ENCODE results near the gene ANGPT4. TPM values are rescaled to one million over a fixed set of nuclear protein-coding genes. Genes with fewer than 3 reads are reported as not detected.

The ANGPT4 gene
- total and polyA plus RNA-seq, 10 of the 15 experiments (the other 5 are each of a cell fraction or from before 2014, with no cell fraction given) = 0.01 to 0.16 TPM; not detected in 8

GRCh38 chr20:871436-871835 lies 44.7 kb downstream of the ANGPT4 start:
- no peak for ATAC-seq
- Histone ChIP-seq H3K9me3 (replicated peaks; ENCODE audit: control insufficient read depth, insufficient read depth, low read length) (no peaks in the 10 kb centered on the region), H3K27me3 (replicated peaks in 1 of 2; ENCODE audit: control insufficient read depth in 2 of 2, insufficient read depth in 2 of 2, low read length in 1 of 2) (peaks cover 0 to 1% of the 10 kb centered on the region in 2 experiments; a peak in 1 of 4 replicates), H3K27ac (ENCODE audit: control insufficient read depth, insufficient read depth) (no peak overlapping the region), H3K36me3 (ENCODE audit: control insufficient read depth in 2 of 2, insufficient read depth in 2 of 2, low read length in 1 of 2) (no peaks in the 10 kb centered on the region), H2AFZ (ENCODE audit: control insufficient read depth, low read depth, low read length) (no peak overlapping the region), H3K4me2 (ENCODE audit: control insufficient read depth, insufficient read depth) (no peak overlapping the region), H3K79me2 (ENCODE audit: control insufficient read depth, insufficient read depth, low read length) (no peaks in the 10 kb centered on the region), H3K9ac (ENCODE audit: control insufficient read depth, insufficient read depth, low read length) (no peak overlapping the region), H3K4me3 (no peak overlapping the region), H4K20me1 (ENCODE audit: control insufficient read depth, insufficient read depth) (no peaks in the 10 kb centered on the region), H3K4me1 (ENCODE audit: control insufficient read depth, insufficient read depth, low read length) (0 out of 2 replicates have a peak, but pooled peaks cover 4% of the 10 kb centered on the region)
- SMC1A ChIA-PET (ENCODE audit: uncharacterized antibody, unreplicated experiment) = no interaction called here
- no peak for DNase-seq (ENCODE audit: low read depth, low spot score)
- BruUV-seq (replicated peaks) = no TSS peak
- no peak for FAIRE-seq
- RAD21 ChIA-PET (ENCODE audit: unreplicated experiment) = interaction anchor here (1.0 kb wide), 1 partner anchor 53 kb away, joined by 3 read pairs; no protein-coding TSS in a partner anchor
- POLR2A ChIA-PET = no interaction called here
- CTCF ChIA-PET = interaction anchor here (0.8 kb wide), 2 partner anchors 40 to 85 kb away, joined by 3 read pairs; no protein-coding TSS in a partner anchor
- in situ Hi-C loops (cut with MboI) = no loop called here
- no peak for TF ChIP-seq POLR2A (IDR thresholded peaks at IDR 0.05; ENCODE audit: low read depth, low read length)
- no peak for TF ChIP-seq MYB (IDR thresholded peaks at IDR 0.05; ENCODE audit: borderline replicate concordance, low read depth, low read length)
- intact Hi-C loops (cut with micrococcal nuclease; ENCODE audit: unreplicated experiment) = no loop called here

GRCh38 chr20:870758-871157 lies 45.4 kb downstream of the ANGPT4 start:
- FAIRE-seq = no peak
- SMC1A ChIA-PET (ENCODE audit: uncharacterized antibody, unreplicated experiment) = no interaction called here
- Histone ChIP-seq H2AFZ (ENCODE audit: control insufficient read depth, low read depth, low read length) (no peak overlapping the region), H3K4me1 (ENCODE audit: control insufficient read depth, insufficient read depth, low read length) (0 out of 2 replicates have a peak, but pooled peaks cover 4% of the 10 kb centered on the region), H3K27me3 (replicated peaks in 1 of 2; ENCODE audit: control insufficient read depth in 2 of 2, insufficient read depth in 2 of 2, low read length in 1 of 2) (peaks cover 0 to 1% of the 10 kb centered on the region in 2 experiments; a peak in 1 of 4 replicates), H3K4me3 (no peak overlapping the region), H3K9ac (ENCODE audit: control insufficient read depth, insufficient read depth, low read length) (no peak overlapping the region), H3K27ac (ENCODE audit: control insufficient read depth, insufficient read depth) (no peak overlapping the region), H3K4me2 (ENCODE audit: control insufficient read depth, insufficient read depth) (no peak overlapping the region), H4K20me1 (ENCODE audit: control insufficient read depth, insufficient read depth) (no peaks in the 10 kb centered on the region), H3K9me3 (replicated peaks; ENCODE audit: control insufficient read depth, insufficient read depth, low read length) (no peaks in the 10 kb centered on the region), H3K36me3 (ENCODE audit: control insufficient read depth in 2 of 2, insufficient read depth in 2 of 2, low read length in 1 of 2) (no peaks in the 10 kb centered on the region), H3K79me2 (ENCODE audit: control insufficient read depth, insufficient read depth, low read length) (no peaks in the 10 kb centered on the region)
- CTCF ChIA-PET = no interaction called here
- RAD21 ChIA-PET (ENCODE audit: unreplicated experiment) = interaction anchor here (1.0 kb wide), 1 partner anchor 52 kb away, joined by 3 read pairs; no protein-coding TSS in a partner anchor
- ATAC-seq = no peak
- intact Hi-C loops (cut with micrococcal nuclease; ENCODE audit: unreplicated experiment) = no loop called here
- POLR2A ChIA-PET = no interaction called here
- BruUV-seq (replicated peaks) = no TSS peak
- 17% methylated on average over 3 of the region's 3 CpGs for WGBS (ENCODE audit: insufficient coverage, insufficient replicate concordance, low lambda C conversion rate, missing lambda C conversion rate)
- in situ Hi-C loops (cut with MboI) = no loop called here
- no peak for DNase-seq (ENCODE audit: low read depth, low spot score)
- TF ChIP-seq TAF1 (IDR thresholded peaks at IDR 0.05; ENCODE audit: borderline replicate concordance, low read depth, low read length) (no peak), ZBTB11 (CRISPR knock-in tag; IDR thresholded peaks at IDR 0.05) (no peak), NFYB (IDR thresholded peaks at IDR 0.05; ENCODE audit: insufficient read depth, low read depth, low read length) (no peak), ATF2 (IDR thresholded peaks at IDR 0.05; ENCODE audit: low read length) (no peak), HDAC2 (IDR thresholded peaks at IDR 0.05) (no peak), YBX1 (IDR thresholded peaks at IDR 0.05) (no peak), PKNOX1 (IDR thresholded peaks at IDR 0.05) (no peak), TCF7 (IDR thresholded peaks at IDR 0.05; ENCODE audit: borderline replicate concordance) (no peak), MXI1 (IDR thresholded peaks at IDR 0.05; ENCODE audit: low read depth, low read length) (no peak), TCF12 (IDR thresholded peaks at IDR 0.05; ENCODE audit: low read depth, low read length) (no peak)
